Glutamatergic neuron (in vitro differentiated cells): ENCODE data around the gene MAPK1IP1L. TPM values are rescaled to one million over a fixed set of nuclear protein-coding genes. Genes with fewer than 3 reads are reported as not detected.
"Not testable (repeated sequence)": the region's sequence is repeated elsewhere in the genome, so short reads cannot be mapped to it uniquely, and the experiment has no call there.

Source experiments
- DNase-seq: peaks from one replicate; pipeline ENCODE4 v3.0.0; 2022
- H3K27ac Mint-ChIP-seq: one replicate; pipeline ENCODE4 v1.8.0; 2020; ENCODE audit warnings: mild to moderate bottlenecking, mixed read lengths, inconsistent platforms; ENCODE audit not compliant: unreplicated experiment
- H3K27me3 Mint-ChIP-seq: one replicate; pipeline ENCODE4 v1.8.0; 2020; ENCODE audit warnings: mild to moderate bottlenecking, moderate library complexity, mixed read lengths, inconsistent platforms; ENCODE audit not compliant: unreplicated experiment
- H3K36me3 Mint-ChIP-seq: one replicate; pipeline ENCODE4 v1.8.0; 2020; ENCODE audit warnings: mild to moderate bottlenecking, mixed read lengths, inconsistent platforms; ENCODE audit not compliant: unreplicated experiment
- H3K4me1 Mint-ChIP-seq: one replicate; pipeline ENCODE4 v1.8.0; 2020; ENCODE audit warnings: mild to moderate bottlenecking, low read depth, mixed read lengths, inconsistent platforms; ENCODE audit not compliant: unreplicated experiment
- H3K4me3 Mint-ChIP-seq: one replicate; pipeline ENCODE4 v1.8.0; 2020; ENCODE audit warnings: mild to moderate bottlenecking, mixed read lengths, inconsistent platforms; ENCODE audit not compliant: unreplicated experiment
- H3K9me3 Mint-ChIP-seq: one replicate; pipeline ENCODE4 v1.8.0; 2020; ENCODE audit warnings: mild to moderate bottlenecking, moderate library complexity, mixed read lengths, inconsistent platforms; ENCODE audit not compliant: unreplicated experiment
- total RNA-seq: library from RNA; stranded (reverse); fragmentation: NEBNext Ultra II Directional; extraction: Animal tissue kit (Norgen Biotek cat#: 25700); gene quantifications from one replicate; pipeline ENCODE4 v1.2.1, GENCODE V29; 2021; ENCODE audit not compliant: unreplicated experiment
- TF ChIP-seq, protein P1 (sequence below): fragments of 200-600 bp; sonication (generic); IDR thresholded peaks from one replicate; pipeline ENCODE4 v1.5.0; 2021; ENCODE audit not compliant: partially characterized antibody, unreplicated experiment

Gene MAPK1IP1L
- total RNA-seq, 1 donor from 2014 or later, result 97.9 TPM

DNA sequence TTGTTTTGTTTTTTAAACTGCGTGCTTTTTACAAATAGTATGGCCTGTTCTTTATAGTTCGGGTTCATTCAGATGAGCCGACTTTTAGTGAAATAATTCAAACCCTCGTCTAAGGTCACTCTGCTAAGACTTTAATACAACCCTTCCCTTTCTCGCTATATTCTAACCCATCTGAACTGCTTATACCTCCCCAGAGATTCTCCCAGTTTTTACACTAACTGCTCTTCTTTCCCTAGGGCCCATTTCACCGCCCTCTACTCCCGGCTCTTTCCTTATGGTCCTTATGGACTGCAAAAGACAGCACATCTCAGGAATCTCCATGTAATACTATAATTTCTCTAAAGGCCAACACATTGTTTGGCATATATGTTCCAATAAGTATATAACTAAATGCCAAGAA, 2.1 kb downstream of the MAPK1IP1L start:
- no peak for DNase-seq
- peaks cover 18% of the 10 kb centered on the region for H3K4me1 Mint-ChIP-seq
- peak overlapping the region; percentile 45 for H3K27ac Mint-ChIP-seq
- H3K36me3 Mint-ChIP-seq, result no peaks in the 10 kb centered on the region
- TF ChIP-seq, protein P1, sequence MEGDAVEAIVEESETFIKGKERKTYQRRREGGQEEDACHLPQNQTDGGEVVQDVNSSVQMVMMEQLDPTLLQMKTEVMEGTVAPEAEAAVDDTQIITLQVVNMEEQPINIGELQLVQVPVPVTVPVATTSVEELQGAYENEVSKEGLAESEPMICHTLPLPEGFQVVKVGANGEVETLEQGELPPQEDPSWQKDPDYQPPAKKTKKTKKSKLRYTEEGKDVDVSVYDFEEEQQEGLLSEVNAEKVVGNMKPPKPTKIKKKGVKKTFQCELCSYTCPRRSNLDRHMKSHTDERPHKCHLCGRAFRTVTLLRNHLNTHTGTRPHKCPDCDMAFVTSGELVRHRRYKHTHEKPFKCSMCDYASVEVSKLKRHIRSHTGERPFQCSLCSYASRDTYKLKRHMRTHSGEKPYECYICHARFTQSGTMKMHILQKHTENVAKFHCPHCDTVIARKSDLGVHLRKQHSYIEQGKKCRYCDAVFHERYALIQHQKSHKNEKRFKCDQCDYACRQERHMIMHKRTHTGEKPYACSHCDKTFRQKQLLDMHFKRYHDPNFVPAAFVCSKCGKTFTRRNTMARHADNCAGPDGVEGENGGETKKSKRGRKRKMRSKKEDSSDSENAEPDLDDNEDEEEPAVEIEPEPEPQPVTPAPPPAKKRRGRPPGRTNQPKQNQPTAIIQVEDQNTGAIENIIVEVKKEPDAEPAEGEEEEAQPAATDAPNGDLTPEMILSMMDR, result no peak
- peak overlapping the region; percentile 90 for H3K4me3 Mint-ChIP-seq
- peaks cover 7% of the 10 kb centered on the region for H3K9me3 Mint-ChIP-seq
- peaks cover 2% of the 10 kb centered on the region for H3K27me3 Mint-ChIP-seq

DNA sequence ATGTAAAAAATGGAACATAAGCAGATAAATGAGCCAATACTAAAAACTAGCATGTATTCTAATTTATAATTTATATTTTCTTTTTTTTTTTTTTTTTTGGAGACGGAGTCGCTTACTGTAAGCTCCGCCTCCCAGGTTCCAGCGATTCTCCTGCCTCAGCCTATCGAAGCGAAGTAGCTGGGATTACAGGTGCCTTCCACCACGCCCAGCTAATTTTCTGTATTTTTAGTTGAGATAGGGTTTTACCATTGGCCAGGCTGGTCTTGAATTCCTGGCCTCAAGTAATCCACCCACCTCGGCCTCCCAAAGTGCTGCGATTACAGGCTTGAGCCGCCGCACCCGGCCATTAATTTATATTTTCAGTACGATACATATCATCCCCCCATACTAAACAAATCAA, 2.7 kb downstream of the MAPK1IP1L start:
- Mint-ChIP-seq H3K4me3 (peak overlapping the region; percentile 90), H3K4me1 (peaks cover 17% of the 10 kb centered on the region), H3K9me3 (peaks cover 7% of the 10 kb centered on the region), H3K36me3 (no peaks in the 10 kb centered on the region), H3K27ac (no peak overlapping the region), H3K27me3 (peaks cover 2% of the 10 kb centered on the region)
- TF ChIP-seq, protein P1, result no peak
- no peak for DNase-seq

DNA sequence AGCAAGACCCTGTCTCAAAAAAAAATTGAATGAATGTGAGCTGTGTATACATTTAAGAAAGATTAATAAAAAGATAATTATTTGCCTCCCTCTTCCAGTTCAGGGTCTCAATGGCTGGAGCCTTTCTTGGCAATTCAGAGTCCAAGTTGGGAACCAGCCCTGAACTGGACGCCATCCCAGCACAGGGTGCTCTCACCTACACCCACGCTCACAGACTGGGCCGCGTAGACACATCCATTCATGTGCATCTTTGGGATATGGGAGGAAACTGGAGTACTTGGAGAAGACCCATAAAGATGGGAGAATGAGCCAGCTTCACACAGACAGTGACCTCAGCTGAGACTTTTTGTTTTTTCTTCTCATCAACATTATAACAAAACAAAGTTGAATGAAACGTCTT, 6.5 kb downstream of the MAPK1IP1L start:
- Mint-ChIP-seq H3K4me1 (peaks cover 10% of the 10 kb centered on the region), H3K4me3 (no peak overlapping the region), H3K27me3 (no peaks in the 10 kb centered on the region), H3K36me3 (no peaks in the 10 kb centered on the region), H3K27ac (no peak overlapping the region), H3K9me3 (peaks cover 2% of the 10 kb centered on the region)
- no peak for DNase-seq
- TF ChIP-seq, protein P1, result no peak

DNA sequence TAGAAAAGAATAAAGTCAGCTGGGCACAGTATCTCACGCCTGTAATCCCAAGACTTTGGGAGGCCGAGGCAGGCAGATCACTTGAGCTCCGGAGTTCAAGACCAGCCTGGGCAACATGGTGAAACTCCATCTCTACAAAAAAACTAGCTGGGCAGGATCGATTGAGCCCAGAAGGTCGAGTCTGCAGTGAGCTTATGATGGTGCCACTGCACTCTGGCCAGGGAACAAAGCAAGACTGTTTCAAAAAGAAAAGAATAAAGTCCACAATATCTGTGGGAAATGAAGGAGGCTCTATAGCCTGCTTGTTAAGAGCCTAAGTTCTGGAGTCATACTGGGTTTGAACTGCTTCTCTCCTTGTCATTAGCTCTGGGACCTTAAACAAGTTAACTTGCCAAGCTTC, 7.9 kb downstream of the MAPK1IP1L start:
- no peak overlapping the region for H3K27ac Mint-ChIP-seq
- no peak for DNase-seq
- peaks cover 4% of the 10 kb centered on the region for H3K4me1 Mint-ChIP-seq
- no peaks in the 10 kb centered on the region for H3K27me3 Mint-ChIP-seq
- H3K36me3 Mint-ChIP-seq, result no peaks in the 10 kb centered on the region
- H3K4me3 Mint-ChIP-seq, result no peak overlapping the region
- TF ChIP-seq, protein P1, result no peak
- H3K9me3 Mint-ChIP-seq, result no peaks in the 10 kb centered on the region

DNA sequence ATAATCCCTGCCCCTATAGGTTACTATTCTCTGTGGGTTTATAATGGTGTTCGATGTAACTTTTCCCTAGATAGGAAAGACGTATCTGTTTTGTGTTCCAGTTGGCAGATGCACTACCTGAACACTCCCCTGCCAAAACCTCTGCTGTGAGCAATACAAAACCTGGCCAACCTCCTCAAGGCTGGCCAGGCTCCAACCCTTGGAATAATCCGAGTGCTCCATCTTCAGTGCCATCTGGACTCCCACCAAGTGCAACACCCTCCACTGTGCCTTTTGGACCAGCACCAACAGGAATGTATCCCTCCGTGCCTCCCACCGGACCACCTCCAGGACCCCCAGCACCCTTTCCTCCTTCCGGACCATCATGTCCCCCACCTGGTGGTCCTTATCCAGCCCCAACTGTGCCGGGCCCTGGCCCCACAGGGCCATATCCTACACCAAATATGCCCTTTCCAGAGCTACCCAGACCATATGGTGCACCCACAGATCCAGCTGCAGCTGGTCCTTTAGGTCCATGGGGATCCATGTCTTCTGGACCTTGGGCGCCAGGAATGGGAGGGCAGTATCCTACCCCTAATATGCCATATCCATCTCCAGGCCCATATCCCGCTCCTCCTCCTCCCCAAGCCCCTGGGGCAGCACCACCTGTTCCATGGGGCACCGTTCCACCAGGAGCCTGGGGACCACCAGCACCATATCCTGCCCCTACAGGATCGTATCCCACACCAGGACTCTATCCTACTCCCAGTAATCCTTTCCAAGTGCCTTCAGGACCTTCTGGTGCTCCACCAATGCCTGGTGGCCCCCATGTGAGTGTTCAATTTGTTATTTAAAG, 11.3 kb downstream of the MAPK1IP1L start:
- Mint-ChIP-seq H3K27ac (no peak overlapping the region), H3K27me3 (no peaks in the 10 kb centered on the region), H3K4me3 (no peak overlapping the region), H3K36me3 (no peaks in the 10 kb centered on the region), H3K4me1 (no peaks in the 10 kb centered on the region), H3K9me3 (no peaks in the 10 kb centered on the region)
- no peak for DNase-seq
- TF ChIP-seq, protein P1, result no peak

DNA sequence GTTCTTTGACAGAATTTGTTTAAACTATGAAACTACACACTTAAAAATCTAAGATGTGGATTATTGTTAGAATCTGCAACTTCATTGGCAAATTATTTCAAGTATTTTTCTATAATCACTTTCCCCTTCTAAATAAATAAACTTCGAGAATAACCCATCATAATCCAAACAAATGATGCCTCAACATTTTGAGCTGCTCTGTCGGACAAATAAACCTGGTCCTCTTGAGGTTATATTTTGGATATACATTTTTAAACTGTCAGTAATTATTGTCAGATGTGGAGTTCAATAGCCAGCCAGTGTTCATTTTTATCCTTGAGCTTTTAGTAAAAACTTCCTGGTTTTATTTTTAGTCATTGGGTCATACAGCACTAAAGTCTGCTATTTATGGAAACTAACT, 13.4 kb downstream of the MAPK1IP1L start:
- DNase-seq, H3K4me3 Mint-ChIP-seq, H3K27ac Mint-ChIP-seq, H3K9me3 Mint-ChIP-seq, H3K36me3 Mint-ChIP-seq, H3K27me3 Mint-ChIP-seq, H3K4me1 Mint-ChIP-seq: not testable (repeated sequence)
